B cell (primary cell): ENCODE measurements around the gene POLRMT. TPM values are rescaled to one million over a fixed set of nuclear protein-coding genes. Genes with fewer than 3 reads are reported as not detected.

Experiments
- ATAC-seq: fragments of 200-7000 bp; cut with Tn5 transposase; one replicate; pipeline ENCODE4 v1.10.0; 2021; ENCODE audit warnings: low read depth, mild to moderate bottlenecking, moderate number of reproducible peaks, moderate library complexity
- CTCF ChIA-PET: fragments of 350-600 bp; sonication (Branson Sonifier 250); formaldehyde crosslinking; loops from one replicate; lab custom pipeline; 2021; ENCODE audit warnings: antibody characterized with exemption, inconsistent platforms; lab: Charles Lee
- POLR2A ChIA-PET: fragments of 350-600 bp; sonication (Branson Sonifier 250); formaldehyde crosslinking; loops from one replicate; lab custom pipeline; 2021; ENCODE audit warnings: antibody characterized with exemption; lab: Charles Lee
- DNase-seq: peaks from one replicate; pipeline ENCODE4 v3.0.0; 2013
- H2AFZ ChIP-seq: 2 replicates; pipeline ENCODE4 v1.6.1; 2012; ENCODE audit warnings: mild to moderate bottlenecking, low read depth, low read length; ENCODE audit not compliant: insufficient read depth, poor library complexity, severe bottlenecking
- H3K27ac ChIP-seq, 2 donors: 1 replicate in 1 of 2; 2 replicates in 1 of 2; pipeline ENCODE4 v1.5.1; 2012 to 2013; ENCODE audit warnings: low read length in 2 of 2, mild to moderate bottlenecking in 2 of 2, moderate library complexity in 1 of 2
- H3K27me3 ChIP-seq, 4 experiments: fragments of 200-600 bp in 1 of 4; sonication (generic) in 1 of 4; replicated peaks in 1 of 4; 1 replicate in 2 of 4; 2 replicates in 2 of 4; pipeline versions ENCODE4 v1.6.1 to v1.7.0; 2013 to 2016; ENCODE audit warnings: low read length in 3 of 4, mild to moderate bottlenecking in 2 of 4, mixed read lengths in 1 of 4, moderate library complexity in 1 of 4; ENCODE audit not compliant: insufficient read depth in 4 of 4, control insufficient read depth in 3 of 4; ENCODE audit errors: control extremely low read depth in 1 of 4
- H3K36me3 ChIP-seq, 2 experiments: replicated peaks in 1 of 2; 1 replicate in 1 of 2; 2 replicates in 1 of 2; pipeline versions ENCODE4 v1.6.1 to v1.7.1; 2013; ENCODE audit warnings: low read length in 1 of 2; ENCODE audit not compliant: insufficient read depth in 2 of 2, control insufficient read depth in 1 of 2; ENCODE audit errors: control extremely low read depth in 1 of 2, extremely low read depth in 1 of 2
- H3K4me1 ChIP-seq, 2 donors: fragments of 200-600 bp in 1 of 2; sonication (generic) in 1 of 2; 1 replicate in 1 of 2; 2 replicates in 1 of 2; pipeline versions ENCODE4 v1.5.1 to v1.6.1; 2013 to 2017; ENCODE audit warnings: low read length in 2 of 2; ENCODE audit not compliant: control insufficient read depth in 2 of 2, insufficient read depth in 2 of 2
- H3K4me2 ChIP-seq: replicated peaks from 2 replicates; pipeline ENCODE3; 2012; ENCODE audit warnings: mild to moderate bottlenecking, low read depth, low read length; ENCODE audit not compliant: poor library complexity, severe bottlenecking
- H3K4me3 ChIP-seq, 5 experiments: fragments of 200-600 bp in 1 of 5; sonication (generic) in 1 of 5; 1 replicate in 3 of 5; 2 replicates in 2 of 5; pipeline versions ENCODE4 v1.5.1 to v1.7.0; 2011 to 2016; ENCODE audit warnings: low read length in 4 of 5, mild to moderate bottlenecking in 4 of 5, low read depth in 2 of 5, control low read depth in 1 of 5, moderate library complexity in 1 of 5; ENCODE audit not compliant: insufficient read depth in 1 of 5; ENCODE audit errors: control extremely low read depth in 1 of 5, extremely low read depth in 1 of 5
- H3K79me2 ChIP-seq: fragments of 200-600 bp; sonication (generic); one replicate; pipeline ENCODE4 v1.6.0; 2016; ENCODE audit warnings: low read length; ENCODE audit not compliant: control insufficient read depth, insufficient read depth
- H3K9ac ChIP-seq: fragments of 200-600 bp; sonication (generic); 2 replicates; pipeline ENCODE4 v1.6.1; 2017; ENCODE audit warnings: mild to moderate bottlenecking, low read length, moderate library complexity
- H3K9me3 ChIP-seq, 3 donors: one replicate each; pipeline versions ENCODE4 v1.6.1 to v1.7.1; 2013; ENCODE audit warnings: low read length in 2 of 3; ENCODE audit not compliant: control insufficient read depth in 2 of 3, insufficient read depth in 1 of 3; ENCODE audit errors: control extremely low read depth in 1 of 3
- H4K20me1 ChIP-seq: 2 replicates; pipeline ENCODE4 v1.6.0; 2012; ENCODE audit warnings: mild to moderate bottlenecking, low read length; ENCODE audit not compliant: insufficient read depth, control insufficient read depth, poor library complexity, severe bottlenecking
- H3K27ac Mint-ChIP-seq: one replicate; pipeline ENCODE4 v1.8.0; 2021; ENCODE audit warnings: mixed read lengths
- H3K27me3 Mint-ChIP-seq: one replicate; pipeline ENCODE4 v1.8.0; 2021; ENCODE audit warnings: mixed read lengths
- H3K4me1 Mint-ChIP-seq: one replicate; pipeline ENCODE4 v1.8.0; 2021; ENCODE audit warnings: mixed read lengths
- H3K4me3 Mint-ChIP-seq: one replicate; pipeline ENCODE4 v1.8.0; 2021; ENCODE audit warnings: mixed read lengths
- H3K9me3 Mint-ChIP-seq: one replicate; pipeline ENCODE4 v1.8.0; 2022; ENCODE audit warnings: mixed read lengths; ENCODE audit not compliant: insufficient read depth
- CTCF ChIP-seq: fragments of 200-600 bp; IDR thresholded peaks from one replicate; pipeline ENCODE4 v1.8.0; 2022; ENCODE audit warnings: antibody characterized with exemption, mild to moderate bottlenecking
- EZH2 ChIP-seq: IDR thresholded peaks from 2 replicates; pipeline ENCODE4 v1.6.1; 2012; ENCODE audit warnings: borderline replicate concordance, low read depth, mild to moderate bottlenecking, moderate library complexity, low read length; ENCODE audit not compliant: insufficient read depth, poor library complexity, severe bottlenecking
- WGBS: methylation state at CpG from one replicate; pipeline ENCODE4 v1.1.5; 2013; ENCODE audit warnings: missing lambda C conversion rate; ENCODE audit not compliant: insufficient coverage; 5-methylcytosine and 5-hydroxymethylcytosine counted together
- intact Hi-C: fragments of 100-400 bp; cut with micrococcal nuclease; formaldehyde crosslinking; loops from one replicate; pipeline ENCODE4 v1.10.0; 2022
- polyA plus RNA-seq: library from polyadenylated mRNA; depleted of rRNA; stranded (reverse); fragments of >200 nt; gene quantifications from 2 replicates; pipeline ENCODE4 v1.2.3, GENCODE V29; 2012
- total RNA-seq, 2 donors: library from RNA; stranded (reverse); fragments of 120-200 nt in 1 of 2; gene quantifications; 1 replicate in 1 of 2; 2 replicates in 1 of 2; pipeline versions ENCODE4 v1.2.3 to v1.2.4, GENCODE V29; 2013 to 2022

Gene POLRMT
- total and polyA plus RNA-seq, 2 donors (not counting 1 experiment from before 2014, with no cell fraction given), result 77.8 to 98.0 TPM

GRCh38 chr19:601310-601709 is 32.0 kb downstream of the POLRMT start:
- ChIA-PET POLR2A (no interaction called here), CTCF (no interaction called here)
- no peak for ATAC-seq
- H2AFZ ChIP-seq, result no peak overlapping the region
- no peaks in the 10 kb centered on the region for H3K4me1 Mint-ChIP-seq
- no peaks in the 10 kb centered on the region for H3K79me2 ChIP-seq
- H3K9ac ChIP-seq, result no peak overlapping the region
- TF ChIP-seq EZH2 (no peak), CTCF (no peak)
- no peak overlapping the region for H3K4me3 ChIP-seq
- no peak for DNase-seq
- H3K27ac Mint-ChIP-seq, result no peak overlapping the region
- H3K27me3 Mint-ChIP-seq, result no peaks in the 10 kb centered on the region
- 93% methylated on average over 28 of the region's 28 CpGs for WGBS
- H4K20me1 ChIP-seq, result no peaks in the 10 kb centered on the region
- H3K4me1 ChIP-seq, result no peaks in the 10 kb centered on the region
- H3K27ac ChIP-seq, result no peak overlapping the region
- H3K27me3 ChIP-seq, result no peaks in the 10 kb centered on the region
- no peaks in the 10 kb centered on the region for H3K36me3 ChIP-seq
- intact Hi-C loops, result no loop called here
- H3K4me2 ChIP-seq, result no peak overlapping the region
- no peaks in the 10 kb centered on the region for H3K9me3 Mint-ChIP-seq
- peaks cover 0 to 36% (median 0%) of the 10 kb centered on the region in 3 donors for H3K9me3 ChIP-seq
- no peak overlapping the region for H3K4me3 Mint-ChIP-seq

- Histone ChIP-seq H3K27me3 (peaks cover 0 to 9% (median 0%) of the 10 kb centered on the region in 4 experiments), H3K27ac (no peak overlapping the region), H3K4me2 (no peak overlapping the region), H3K9ac (no peak overlapping the region), H3K9me3 (peaks cover 0 to 30% (median 0%) of the 10 kb centered on the region in 3 donors), H3K4me3 (no peak overlapping the region), H3K4me1 (no peaks in the 10 kb centered on the region), H4K20me1 (no peaks in the 10 kb centered on the region), H3K79me2 (no peaks in the 10 kb centered on the region), H3K36me3 (no peaks in the 10 kb centered on the region), H2AFZ (no peak overlapping the region)
- intact Hi-C loops, result no loop called here
- DNase-seq (no peak), ATAC-seq (no peak)
- ChIA-PET CTCF (no interaction called here), POLR2A (no interaction called here)
- peaks cover 5% of the 10 kb centered on the region for H3K27me3 Mint-ChIP-seq
- TF ChIP-seq EZH2 (no peak), CTCF (no peak)
- no peaks in the 10 kb centered on the region for H3K4me1 Mint-ChIP-seq
- no peak overlapping the region for H3K4me3 Mint-ChIP-seq
- WGBS, result 73% methylated on average over 16 of the region's 18 CpGs
- no peaks in the 10 kb centered on the region for H3K9me3 Mint-ChIP-seq
- no peak overlapping the region for H3K27ac Mint-ChIP-seq
Measured at GRCh38 chr19:597406-598315, 35.7 kb downstream of the POLRMT start.
